GM15510 (cell line): ENCODE data around the gene PSMB3.

Source experiments
- POLR2A ChIP-seq: IDR thresholded peaks from 3 replicates; pipeline ENCODE4 v1.6.1; 2011; ENCODE audit warnings: borderline replicate concordance; ENCODE audit not compliant: insufficient read length; ENCODE audit errors: extremely low read depth

PSMB3 gene

DNA sequence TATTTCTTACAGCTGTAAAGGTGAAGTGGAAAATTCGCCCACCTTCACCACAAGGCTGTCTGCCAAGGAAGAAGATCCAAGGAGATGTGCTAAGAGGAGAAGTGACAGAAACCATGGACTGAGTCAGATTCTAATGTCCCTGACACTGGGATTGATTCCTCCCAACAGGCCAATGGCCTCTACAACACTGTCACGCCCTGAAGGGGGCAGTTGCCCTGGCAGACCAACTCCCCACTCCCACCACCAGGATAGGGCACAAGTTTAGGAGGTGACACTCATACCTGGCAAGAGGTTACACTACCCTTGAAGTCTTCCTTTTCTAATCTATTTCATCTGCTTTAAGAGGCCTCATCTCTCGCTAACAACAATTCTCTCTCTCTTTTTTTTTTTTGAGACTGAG, 30.7 kb downstream of the PSMB3 start:
- no peak for TF ChIP-seq POLR2A

- TF ChIP-seq POLR2A: no peak
Measured at GRCh38 chr17:38786372-38786771, 33.8 kb downstream of the PSMB3 start.

DNA sequence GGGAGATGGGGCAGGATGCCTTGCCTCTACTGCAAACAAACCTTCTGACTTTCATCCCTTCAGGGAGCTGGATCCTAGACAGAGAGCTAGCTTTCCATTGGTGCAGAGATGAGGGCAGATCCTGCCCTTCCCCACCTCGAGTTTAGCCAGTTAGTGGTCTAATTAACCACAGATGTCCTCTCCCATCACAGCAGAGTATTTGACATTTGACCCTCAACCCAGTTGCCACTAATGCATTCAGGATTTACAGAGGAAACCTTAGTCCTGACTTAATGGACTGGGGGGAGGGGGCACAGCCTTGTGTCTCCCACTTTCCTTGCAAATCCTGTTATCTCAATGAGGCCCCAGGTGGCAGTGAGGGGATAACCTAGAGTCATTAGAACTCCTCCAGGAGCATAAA, 36.6 kb downstream of the PSMB3 start:
- no peak for TF ChIP-seq POLR2A

DNA sequence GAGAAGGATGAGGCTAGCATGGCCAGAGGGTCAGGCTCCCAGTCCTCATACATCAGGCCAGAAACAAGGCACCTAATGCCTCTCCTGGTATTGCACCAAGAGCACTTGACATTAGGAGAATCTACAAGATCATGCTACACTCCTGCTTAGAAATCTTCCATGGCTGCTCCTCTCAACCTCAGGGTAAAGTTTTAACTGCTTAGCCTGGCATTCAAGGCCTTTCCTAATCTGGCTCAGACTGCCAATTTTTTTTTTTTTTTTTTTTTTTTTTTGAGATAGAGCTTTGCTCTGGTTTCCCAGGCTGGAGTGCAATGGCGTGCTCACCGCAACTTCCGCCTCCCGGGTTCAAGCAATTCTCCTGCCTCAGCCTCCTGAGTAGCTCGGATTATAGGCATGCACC, 38.6 kb downstream of the PSMB3 start:
- TF ChIP-seq POLR2A: no peak

DNA sequence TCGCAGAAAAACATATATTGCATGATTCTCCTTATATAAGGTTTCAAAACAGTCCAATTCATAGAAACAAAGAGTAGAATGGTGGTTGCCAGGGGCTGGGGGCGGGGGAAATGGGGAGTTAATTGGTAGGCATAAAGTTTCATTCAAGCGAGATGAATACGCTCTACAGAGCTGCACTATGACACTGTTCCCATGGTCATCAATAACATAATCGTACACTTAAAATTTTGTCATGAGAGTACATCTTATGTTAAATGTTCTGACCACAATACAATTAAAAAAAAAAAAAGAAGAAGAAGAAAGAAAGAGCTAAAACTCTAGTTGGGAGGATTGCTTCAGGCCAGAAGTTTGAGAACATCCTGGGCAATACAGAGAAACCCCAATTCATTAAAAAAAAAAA, 41.7 kb downstream of the PSMB3 start:
- TF ChIP-seq POLR2A: no peak

- TF ChIP-seq POLR2A: no peak
Measured at GRCh38 chr17:38796451-38797157, 44.1 kb downstream of the PSMB3 start.

DNA sequence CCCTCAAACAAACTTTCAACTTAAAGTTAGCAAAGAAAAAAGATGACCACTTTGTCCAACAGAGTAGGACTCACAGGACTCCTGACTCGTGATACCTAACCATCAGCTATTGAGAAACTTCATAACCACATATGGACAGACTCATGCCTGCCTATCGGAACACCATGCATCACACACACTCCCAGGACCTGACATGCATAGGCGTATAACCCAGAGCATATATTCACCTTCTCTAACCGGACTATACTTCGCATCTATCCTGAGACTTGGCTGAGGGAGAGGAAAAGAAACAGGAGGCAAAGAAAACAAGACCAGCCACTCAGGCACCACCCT, 44.6 kb downstream of the PSMB3 start:
- no peak for TF ChIP-seq POLR2A

DNA sequence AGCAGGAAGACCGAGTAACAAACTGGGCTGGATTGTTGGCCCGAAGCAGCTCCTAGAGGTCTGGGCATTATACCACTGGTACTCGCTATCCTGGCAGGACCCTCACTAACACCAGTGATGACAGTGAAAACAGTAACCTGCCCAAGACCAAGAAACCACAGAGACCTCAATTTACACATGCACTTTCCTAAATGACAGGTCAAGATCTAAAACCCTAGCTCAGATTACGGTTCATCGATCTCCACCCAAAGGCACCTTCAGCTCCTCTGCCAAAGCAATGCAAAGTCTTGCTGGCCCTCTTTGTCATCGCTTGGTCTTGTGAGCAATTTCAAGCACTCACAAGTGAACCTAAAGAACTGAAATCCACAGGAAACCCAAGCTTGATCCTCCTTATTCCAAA, 45.3 kb downstream of the PSMB3 start:
- no peak for TF ChIP-seq POLR2A

GRCh38 chr17:38798614-38799500, 46.3 kb downstream of the PSMB3 start:
- peak; percentile 45 for TF ChIP-seq POLR2A

- peak; percentile 41 for TF ChIP-seq POLR2A
Measured at GRCh38 chr17:38799501-38800236, 47.1 kb downstream of the PSMB3 start, which contains the start of gene PIP4K2B. TSS of gene PIP4K2B (minus strand) at chr17:38799556. CDS start at chr17:38799424, 132 bp downstream.

DNA sequence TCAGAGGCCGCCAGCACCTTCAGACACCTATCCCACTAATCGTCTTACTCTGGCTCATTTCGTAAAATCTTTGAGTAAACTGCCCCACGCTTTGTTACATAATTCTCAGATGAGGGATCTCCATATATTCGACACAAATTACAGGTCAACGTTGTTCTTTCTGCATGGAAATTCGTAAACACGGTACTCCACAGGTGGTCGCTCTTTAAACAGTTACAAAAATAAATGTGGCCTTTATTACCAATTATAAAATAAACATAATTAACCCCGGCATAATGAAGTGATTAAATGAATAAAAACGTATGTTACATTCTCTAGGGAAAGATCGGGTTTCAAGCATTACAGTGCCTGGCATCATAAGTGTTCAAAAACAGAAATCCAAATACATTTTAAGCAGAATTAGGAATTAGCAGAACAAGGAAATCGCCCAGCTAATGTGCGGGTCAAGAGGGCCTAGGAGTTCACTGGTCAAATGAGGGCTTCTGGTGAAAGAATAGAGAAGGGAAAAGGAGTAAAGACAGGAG, 47.8 kb downstream of the PSMB3 start:
- TF ChIP-seq POLR2A: no peak

GRCh38 chr17:38809828-38810227, 57.3 kb downstream of the PSMB3 start:
- TF ChIP-seq POLR2A: no peak
